Activated B cell treated with CpG ODN at 0.5 μM for 24 hours (primary cell): ENCODE results near the gene ADAMTS3. TPM values are rescaled to one million over a fixed set of nuclear protein-coding genes. Genes with fewer than 3 reads are reported as not detected.

Source experiments
- ATAC-seq: fragments of 200-7000 bp; cut with Tn5 transposase; one replicate; pipeline ENCODE4 v1.10.0; 2021; ENCODE audit warnings: low read depth, mild to moderate bottlenecking, moderate library complexity
- CTCF ChIA-PET: fragments of 350-600 bp; sonication (Branson Sonifier 250); formaldehyde crosslinking; loops from one replicate; lab custom pipeline; 2021; ENCODE audit warnings: antibody characterized with exemption; lab: Charles Lee
- POLR2A ChIA-PET: fragments of 350-600 bp; sonication (Branson Sonifier 250); formaldehyde crosslinking; loops from one replicate; lab custom pipeline; 2021; ENCODE audit warnings: antibody characterized with exemption; lab: Charles Lee
- DNase-seq: peaks from one replicate; pipeline ENCODE4 v3.0.0; 2022
- H3K27ac Mint-ChIP-seq: one replicate; pipeline ENCODE4 v1.8.0; 2020; ENCODE audit warnings: mixed read lengths
- H3K27me3 Mint-ChIP-seq: one replicate; pipeline ENCODE4 v1.8.0; 2021; ENCODE audit warnings: mixed read lengths
- H3K36me3 Mint-ChIP-seq: one replicate; pipeline ENCODE4 v1.8.0; 2021; ENCODE audit warnings: low read depth, mixed read lengths
- H3K4me1 Mint-ChIP-seq: one replicate; pipeline ENCODE4 v1.8.0; 2021; ENCODE audit warnings: mixed read lengths
- H3K4me3 Mint-ChIP-seq: one replicate; pipeline ENCODE4 v1.8.0; 2020; ENCODE audit warnings: mild to moderate bottlenecking, mixed read lengths
- H3K9me3 Mint-ChIP-seq: one replicate; pipeline ENCODE4 v1.8.0; 2020; ENCODE audit warnings: mixed read lengths
- intact Hi-C: fragments of 100-400 bp; cut with micrococcal nuclease; formaldehyde crosslinking; loops from one replicate; pipeline ENCODE4 v1.15.1; 2024
- total RNA-seq: library from RNA; stranded (reverse); gene quantifications from 2 replicates; pipeline ENCODE4 v1.2.3, GENCODE V29; 2022
- TF ChIP-seq, protein P1 (sequence below): fragments of 200-600 bp; IDR thresholded peaks from one replicate; pipeline ENCODE4 v1.8.0; 2022; ENCODE audit warnings: antibody characterized with exemption, mild to moderate bottlenecking

Gene ADAMTS3
- total RNA-seq, 1 donor from 2014 or later: not detected

GRCh38 chr4:72569719-72570235, 756 bp upstream of the ADAMTS3 start:
- intact Hi-C loops: no loop called here
- no peaks in the 10 kb centered on the region for H3K36me3 Mint-ChIP-seq
- ChIA-PET CTCF (no interaction called here), POLR2A (no interaction called here)
- H3K4me1 Mint-ChIP-seq: peaks cover 22% of the 10 kb centered on the region
- H3K9me3 Mint-ChIP-seq: no peaks in the 10 kb centered on the region
- H3K27me3 Mint-ChIP-seq: peaks cover 40% of the 10 kb centered on the region
- H3K4me3 Mint-ChIP-seq: no peak overlapping the region
- no peak overlapping the region for H3K27ac Mint-ChIP-seq
- TF ChIP-seq, protein P1, sequence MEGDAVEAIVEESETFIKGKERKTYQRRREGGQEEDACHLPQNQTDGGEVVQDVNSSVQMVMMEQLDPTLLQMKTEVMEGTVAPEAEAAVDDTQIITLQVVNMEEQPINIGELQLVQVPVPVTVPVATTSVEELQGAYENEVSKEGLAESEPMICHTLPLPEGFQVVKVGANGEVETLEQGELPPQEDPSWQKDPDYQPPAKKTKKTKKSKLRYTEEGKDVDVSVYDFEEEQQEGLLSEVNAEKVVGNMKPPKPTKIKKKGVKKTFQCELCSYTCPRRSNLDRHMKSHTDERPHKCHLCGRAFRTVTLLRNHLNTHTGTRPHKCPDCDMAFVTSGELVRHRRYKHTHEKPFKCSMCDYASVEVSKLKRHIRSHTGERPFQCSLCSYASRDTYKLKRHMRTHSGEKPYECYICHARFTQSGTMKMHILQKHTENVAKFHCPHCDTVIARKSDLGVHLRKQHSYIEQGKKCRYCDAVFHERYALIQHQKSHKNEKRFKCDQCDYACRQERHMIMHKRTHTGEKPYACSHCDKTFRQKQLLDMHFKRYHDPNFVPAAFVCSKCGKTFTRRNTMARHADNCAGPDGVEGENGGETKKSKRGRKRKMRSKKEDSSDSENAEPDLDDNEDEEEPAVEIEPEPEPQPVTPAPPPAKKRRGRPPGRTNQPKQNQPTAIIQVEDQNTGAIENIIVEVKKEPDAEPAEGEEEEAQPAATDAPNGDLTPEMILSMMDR: no peak
- ATAC-seq: no peak
- no peak for DNase-seq

- no peak for DNase-seq
- POLR2A ChIA-PET: no interaction called here
Measured at GRCh38 chr4:72567821-72568675, 973 bp downstream of the ADAMTS3 start.

DNA sequence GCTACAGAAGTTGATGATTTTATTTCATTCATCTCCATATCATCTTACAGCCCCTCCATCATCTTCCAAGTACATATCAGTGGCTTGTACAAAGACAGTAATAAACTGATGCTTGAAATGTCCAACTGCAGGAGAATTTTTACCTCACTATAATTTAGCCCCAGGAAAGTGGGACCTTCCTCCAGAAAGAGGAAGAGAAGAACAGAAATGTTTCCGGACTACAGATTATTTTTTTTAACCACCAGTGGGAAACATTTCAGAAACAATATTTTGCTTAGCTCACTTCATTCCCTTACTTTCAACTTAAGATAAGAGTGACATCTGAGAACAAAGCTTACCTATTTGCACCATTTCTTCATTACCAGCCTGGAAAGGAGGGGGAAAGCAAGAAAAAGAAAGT, 2.0 kb downstream of the ADAMTS3 start:
- Mint-ChIP-seq H3K36me3 (no peaks in the 10 kb centered on the region), H3K27ac (no peak overlapping the region), H3K27me3 (peaks cover 40% of the 10 kb centered on the region), H3K4me1 (peaks cover 22% of the 10 kb centered on the region), H3K4me3 (no peak overlapping the region), H3K9me3 (no peaks in the 10 kb centered on the region)
- POLR2A ChIA-PET: no interaction called here
- CTCF ChIA-PET: no interaction called here
- ATAC-seq (no peak), DNase-seq (no peak)
- intact Hi-C loops: no loop called here
- TF ChIP-seq, protein P1: no peak

More at GRCh38 chr4:72567821-72568675, 973 bp downstream of the ADAMTS3 start:
- H3K9me3 Mint-ChIP-seq: no peaks in the 10 kb centered on the region
- CTCF ChIA-PET: no interaction called here
- peaks cover 22% of the 10 kb centered on the region for H3K4me1 Mint-ChIP-seq
- H3K27me3 Mint-ChIP-seq: peaks cover 40% of the 10 kb centered on the region
- no peak overlapping the region for H3K27ac Mint-ChIP-seq
- TF ChIP-seq, protein P1: no peak
- no peaks in the 10 kb centered on the region for H3K36me3 Mint-ChIP-seq
- intact Hi-C loops: no loop called here
- no peak for ATAC-seq
- no peak overlapping the region for H3K4me3 Mint-ChIP-seq

- ATAC-seq (no peak), DNase-seq (no peak)
- Mint-ChIP-seq H3K9me3 (no peaks in the 10 kb centered on the region), H3K4me3 (no peak overlapping the region), H3K27me3 (peaks cover 40% of the 10 kb centered on the region), H3K27ac (no peak overlapping the region), H3K36me3 (no peaks in the 10 kb centered on the region), H3K4me1 (peaks cover 22% of the 10 kb centered on the region)
- POLR2A ChIA-PET: no interaction called here
- TF ChIP-seq, protein P1: no peak
- intact Hi-C loops: no loop called here
- CTCF ChIA-PET: no interaction called here
Measured at GRCh38 chr4:72566464-72566972, 2.5 kb downstream of the ADAMTS3 start.

GRCh38 chr4:72564789-72565188, 4.2 kb downstream of the ADAMTS3 start:
- Mint-ChIP-seq H3K4me3 (no peak overlapping the region), H3K4me1 (peaks cover 22% of the 10 kb centered on the region), H3K27me3 (peaks cover 29% of the 10 kb centered on the region), H3K27ac (no peak overlapping the region), H3K9me3 (no peaks in the 10 kb centered on the region), H3K36me3 (no peaks in the 10 kb centered on the region)
- ATAC-seq: no peak
- ChIA-PET POLR2A (no interaction called here), CTCF (no interaction called here)
- DNase-seq: no peak
- TF ChIP-seq, protein P1: no peak
- intact Hi-C loops: no loop called here
